Measurements from ENCODE around the gene TERT. TPM values are rescaled to one million over a fixed set of nuclear protein-coding genes. Genes with fewer than 3 reads are reported as not detected.

TERT gene
- total and polyA plus RNA-seq, 12 donors = 0.29 TPM; not detected in 11

- TF ChIP-seq, protein P1, sequence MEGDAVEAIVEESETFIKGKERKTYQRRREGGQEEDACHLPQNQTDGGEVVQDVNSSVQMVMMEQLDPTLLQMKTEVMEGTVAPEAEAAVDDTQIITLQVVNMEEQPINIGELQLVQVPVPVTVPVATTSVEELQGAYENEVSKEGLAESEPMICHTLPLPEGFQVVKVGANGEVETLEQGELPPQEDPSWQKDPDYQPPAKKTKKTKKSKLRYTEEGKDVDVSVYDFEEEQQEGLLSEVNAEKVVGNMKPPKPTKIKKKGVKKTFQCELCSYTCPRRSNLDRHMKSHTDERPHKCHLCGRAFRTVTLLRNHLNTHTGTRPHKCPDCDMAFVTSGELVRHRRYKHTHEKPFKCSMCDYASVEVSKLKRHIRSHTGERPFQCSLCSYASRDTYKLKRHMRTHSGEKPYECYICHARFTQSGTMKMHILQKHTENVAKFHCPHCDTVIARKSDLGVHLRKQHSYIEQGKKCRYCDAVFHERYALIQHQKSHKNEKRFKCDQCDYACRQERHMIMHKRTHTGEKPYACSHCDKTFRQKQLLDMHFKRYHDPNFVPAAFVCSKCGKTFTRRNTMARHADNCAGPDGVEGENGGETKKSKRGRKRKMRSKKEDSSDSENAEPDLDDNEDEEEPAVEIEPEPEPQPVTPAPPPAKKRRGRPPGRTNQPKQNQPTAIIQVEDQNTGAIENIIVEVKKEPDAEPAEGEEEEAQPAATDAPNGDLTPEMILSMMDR (IDR thresholded peaks at IDR 0.05) = no peak
- no peak for DNase-seq
- no peaks in the 10 kb centered on the region for H3K9me3 ChIP-seq (replicated peaks in 1 of 3)
- 81 to 94% (median 89%) methylated on average over 11 of the region's 11 CpGs for WGBS, 4 donors
- no peaks in the 10 kb centered on the region for H3K27me3 ChIP-seq
- H3K4me1 ChIP-seq (replicated peaks in 1 of 2) = no peaks in the 10 kb centered on the region
- H3K4me3 ChIP-seq = no peak overlapping the region
- no peak overlapping the region for H3K27ac ChIP-seq
- peaks cover 0 to 68% of the 10 kb centered on the region in 2 donors for H3K36me3 ChIP-seq (replicated peaks in 1 of 2)
- intact Hi-C loops (cut with DNase I) = no loop called here
These were observed 37.7 kb upstream of the TERT start for GRCh38 chr5:1332461-1333001.

DNA sequence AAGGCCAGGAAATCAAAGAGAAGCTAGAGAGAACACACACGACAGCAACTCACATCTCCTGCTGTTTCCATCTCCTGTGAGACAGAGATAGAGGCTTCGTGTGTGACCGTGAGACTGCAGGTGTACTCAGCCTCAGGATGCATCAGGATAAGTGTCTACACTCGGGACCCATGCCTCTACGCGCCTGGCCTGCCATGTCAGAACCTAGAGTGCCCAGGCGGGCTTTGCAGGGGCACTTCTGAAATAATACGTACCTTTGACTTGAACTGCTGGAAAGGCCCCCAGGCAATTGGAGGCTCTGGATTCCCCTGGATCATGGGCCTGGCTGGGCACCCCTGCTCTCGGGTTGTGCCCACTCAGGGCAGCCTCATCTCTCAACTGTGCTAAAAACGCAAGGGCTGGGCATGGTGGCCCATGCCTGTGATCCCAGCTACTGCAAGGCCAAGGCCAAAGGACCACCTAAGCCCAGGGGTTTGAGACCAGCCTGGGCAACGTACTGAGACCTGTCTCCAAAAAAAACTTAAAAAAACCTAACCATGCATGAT, 37.1 kb upstream of the TERT start:
- peaks cover 0 to 62% of the 10 kb centered on the region in 2 donors for H3K36me3 ChIP-seq (replicated peaks in 1 of 2)
- DNase-seq = no peak
- no peak for TF ChIP-seq POLR2A (IDR thresholded peaks at IDR 0.05)
- TF ChIP-seq, protein P1 (IDR thresholded peaks at IDR 0.05) = no peak
- H3K9me3 ChIP-seq (replicated peaks in 1 of 3) = no peaks in the 10 kb centered on the region
- intact Hi-C loops (cut with DNase I) = no loop called here
- H3K27ac ChIP-seq = no peak overlapping the region
- H3K4me1 ChIP-seq (replicated peaks in 1 of 2) = no peaks in the 10 kb centered on the region
- WGBS, 4 donors = 92 to 95% (median 93%) methylated on average over 10 to 11 of the region's 11 CpGs
- H3K27me3 ChIP-seq = no peaks in the 10 kb centered on the region
- H3K4me3 ChIP-seq = no peak overlapping the region

GRCh38 chr5:1330847-1331831, 36.3 kb upstream of the TERT start:
- intact Hi-C loops (cut with DNase I) = no loop called here
- TF ChIP-seq POLR2A (IDR thresholded peaks at IDR 0.05) = no peak
- TF ChIP-seq, protein P1 (IDR thresholded peaks at IDR 0.05) = no peak
- H3K4me3 ChIP-seq = no peak overlapping the region
- H3K27ac ChIP-seq = no peak overlapping the region
- no peaks in the 10 kb centered on the region for H3K9me3 ChIP-seq (replicated peaks in 1 of 3)
- no peaks in the 10 kb centered on the region for H3K27me3 ChIP-seq
- peaks cover 0 to 54% of the 10 kb centered on the region in 2 donors for H3K36me3 ChIP-seq (replicated peaks in 1 of 2)
- H3K4me1 ChIP-seq (replicated peaks in 1 of 2) = no peaks in the 10 kb centered on the region
- WGBS, 4 donors = 95 to 96% (median 95%) methylated on average over 16 to 35 of the region's 35 CpGs
- DNase-seq = no peak

- no peaks in the 10 kb centered on the region for H3K9me3 ChIP-seq (replicated peaks in 1 of 3)
- no peak for TF ChIP-seq POLR2A (IDR thresholded peaks at IDR 0.05)
- TF ChIP-seq, protein P1 (IDR thresholded peaks at IDR 0.05) = no peak
- no peaks in the 10 kb centered on the region for H3K27me3 ChIP-seq
- no peaks in the 10 kb centered on the region for H3K4me1 ChIP-seq (replicated peaks in 1 of 2)
- WGBS, 4 donors = 93 to 97% (median 95%) methylated on average over 13 to 23 of the region's 23 CpGs
- no peak for DNase-seq
- peaks cover 0 to 51% of the 10 kb centered on the region in 2 donors for H3K36me3 ChIP-seq (replicated peaks in 1 of 2)
- no peak overlapping the region for H3K4me3 ChIP-seq
- intact Hi-C loops (cut with DNase I) = no loop called here
- H3K27ac ChIP-seq = no peak overlapping the region
These were observed 35.4 kb upstream of the TERT start for GRCh38 chr5:1330146-1330846.
